C1 segment of cervical spinal cord (tissue), 14 donors: Measurements from ENCODE around the gene ZNF444.
"Not testable (repeated sequence)": the region's sequence is repeated elsewhere in the genome, so short reads cannot be mapped to it uniquely, and the experiment has no call there.

Source experiments
- DNase-seq, 14 donors: peaks; one replicate each; lab custom pipeline; 2025; lab: John Stamatoyannopoulos, UW

Gene ZNF444

GRCh38 chr19:56176310-56176709 is 35.2 kb downstream of the ZNF444 start:
- not testable (repeated sequence) for DNase-seq

- no peak for DNase-seq
These were observed 35.8 kb downstream of the ZNF444 start for GRCh38 chr19:56176881-56177280.

GRCh38 chr19:56177564-56178243 is 36.6 kb downstream of the ZNF444 start:
- no peak for DNase-seq

GRCh38 chr19:56189785-56190184 is 48.7 kb downstream of the ZNF444 start:
- no peak for DNase-seq

- DNase-seq: no peak
These were observed 50.0 kb downstream of the ZNF444 start for GRCh38 chr19:56191115-56191514.

- DNase-seq: no peak
These were observed 50.6 kb downstream of the ZNF444 start for GRCh38 chr19:56191711-56192110.

GRCh38 chr19:56193981-56194640 is 53.0 kb downstream of the ZNF444 start:
- DNase-seq: no peak

- DNase-seq: not testable (repeated sequence)
These were observed 56.6 kb downstream of the ZNF444 start, which contains the start of gene ZSCAN5B for GRCh38 chr19:56197646-56198045. TSS of gene ZSCAN5B (minus strand) at chr19:56197783. CDS start at chr19:56193052, 4,731 bp downstream.

- DNase-seq: no peak
These were observed 58.6 kb downstream of the ZNF444 start for GRCh38 chr19:56199687-56200086.

- no peak for DNase-seq
These were observed 60.9 kb downstream of the ZNF444 start, which contains the start of gene ZSCAN5C for GRCh38 chr19:56201973-56202372. TSS of gene ZSCAN5C (plus strand) at chr19:56202273. CDS start at chr19:56205914, 3,641 bp downstream.

GRCh38 chr19:56207581-56207980 is 66.5 kb downstream of the ZNF444 start:
- DNase-seq: not testable (repeated sequence)

- no peak for DNase-seq
These were observed 68.0 kb downstream of the ZNF444 start for GRCh38 chr19:56209091-56209490.

- not testable (repeated sequence) for DNase-seq
These were observed 68.9 kb downstream of the ZNF444 start for GRCh38 chr19:56210036-56210435.
